H1 (cell line): ENCODE results near the gene RPS28. TPM values are rescaled to one million over a fixed set of nuclear protein-coding genes. Genes with fewer than 3 reads are reported as not detected.

ENCODE experiments used
- EGR1 ChIP-seq: IDR thresholded peaks from 2 replicates; pipeline ENCODE4 v1.6.1; 2011; ENCODE audit warnings: low read depth, low read length, borderline replicate concordance
- HDAC6 ChIP-seq: IDR thresholded peaks from one replicate; pipeline ENCODE4 v1.7.1; 2012; ENCODE audit warnings: low read depth, mild to moderate bottlenecking, inconsistent platforms, low read length, moderate library complexity
- KDM1A ChIP-seq: fragments of 200-600, 300-600 bp; sonication (generic); IDR thresholded peaks from 2 replicates; pipeline ENCODE4 v1.7.1; 2016; ENCODE audit warnings: mild to moderate bottlenecking, low read length, borderline replicate concordance
- ZNF274 ChIP-seq: IDR thresholded peaks from 2 replicates; pipeline ENCODE4 v1.7.0; 2012; ENCODE audit warnings: low read length, borderline replicate concordance; ENCODE audit errors: extremely low read depth
- polyA plus RNA-seq, 7 experiments: library from polyadenylated mRNA; depleted of rRNA in 3 of 7; stranded (reverse) in 5 of 7; unstranded in 2 of 7; fragments of >200 nt in 5 of 7; fragments of 200-250 nt in 2 of 7; gene quantifications; 1 replicate in 5 of 7; 2 replicates in 1 of 7; 4 replicates in 1 of 7; pipeline versions ENCODE4 v1.2.1 to v1.2.3, GENCODE V29; 2011 to 2013; ENCODE audit warnings: missing spikeins in 2 of 7, mixed read lengths in 2 of 7
- total RNA-seq: library from RNA; stranded (reverse); fragmentation: NEBNext Ultra II Directional; extraction: Animal tissue kit (Norgen Biotek cat#: 25700); gene quantifications from 2 replicates; pipeline ENCODE4 v1.2.1, GENCODE V29; 2021

The RPS28 gene
- total and polyA plus RNA-seq, 2 of the 8 experiments (the other 6 are each of a cell fraction or from before 2014, with no cell fraction given) = 1,241 to 1,699 TPM

GRCh38 chr19:8358948-8359347 lies 37.7 kb downstream of the RPS28 start (continued):
- no peak for TF ChIP-seq HDAC6
- TF ChIP-seq ZNF274 = no peak
- TF ChIP-seq KDM1A = no peak
- no peak for TF ChIP-seq EGR1
